ENCODE data around the gene PPM1D.

PPM1D gene

DNA sequence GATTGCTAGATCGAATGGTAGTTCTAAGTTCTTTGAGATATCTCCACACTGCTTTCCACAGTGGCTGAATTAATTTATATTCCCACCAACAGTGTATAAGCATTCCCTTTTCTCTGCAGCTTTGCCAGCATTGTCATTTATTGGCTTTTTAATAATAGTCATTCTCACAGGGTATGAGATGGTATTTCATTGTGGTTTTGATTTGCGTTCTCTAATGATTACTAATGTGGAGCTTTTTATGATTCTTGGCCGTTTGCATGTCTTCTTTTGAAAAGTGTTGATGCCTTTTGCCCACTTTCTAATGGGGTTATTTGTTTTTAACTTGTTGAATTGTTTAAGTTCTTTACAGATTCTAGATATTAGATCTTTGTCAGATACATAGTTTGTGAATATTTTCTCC is 41.1 kb downstream of the PPM1D start:
- DNase-seq (ENCODE audit: low read depth in 2 of 2): no peak
- TF ChIP-seq, protein P1, sequence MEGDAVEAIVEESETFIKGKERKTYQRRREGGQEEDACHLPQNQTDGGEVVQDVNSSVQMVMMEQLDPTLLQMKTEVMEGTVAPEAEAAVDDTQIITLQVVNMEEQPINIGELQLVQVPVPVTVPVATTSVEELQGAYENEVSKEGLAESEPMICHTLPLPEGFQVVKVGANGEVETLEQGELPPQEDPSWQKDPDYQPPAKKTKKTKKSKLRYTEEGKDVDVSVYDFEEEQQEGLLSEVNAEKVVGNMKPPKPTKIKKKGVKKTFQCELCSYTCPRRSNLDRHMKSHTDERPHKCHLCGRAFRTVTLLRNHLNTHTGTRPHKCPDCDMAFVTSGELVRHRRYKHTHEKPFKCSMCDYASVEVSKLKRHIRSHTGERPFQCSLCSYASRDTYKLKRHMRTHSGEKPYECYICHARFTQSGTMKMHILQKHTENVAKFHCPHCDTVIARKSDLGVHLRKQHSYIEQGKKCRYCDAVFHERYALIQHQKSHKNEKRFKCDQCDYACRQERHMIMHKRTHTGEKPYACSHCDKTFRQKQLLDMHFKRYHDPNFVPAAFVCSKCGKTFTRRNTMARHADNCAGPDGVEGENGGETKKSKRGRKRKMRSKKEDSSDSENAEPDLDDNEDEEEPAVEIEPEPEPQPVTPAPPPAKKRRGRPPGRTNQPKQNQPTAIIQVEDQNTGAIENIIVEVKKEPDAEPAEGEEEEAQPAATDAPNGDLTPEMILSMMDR (IDR thresholded peaks at IDR 0.05; ENCODE audit: low read depth, low read length): no peak
- no peak overlapping the region for H3K4me3 ChIP-seq (replicated peaks in 1 of 2; ENCODE audit: low read depth in 2 of 2, low read length in 2 of 2)

GRCh38 chr17:60641810-60642220 is 41.8 kb downstream of the PPM1D start:
- TF ChIP-seq, protein P1 (IDR thresholded peaks at IDR 0.05; ENCODE audit: low read depth, low read length): peak; percentile 39
- DNase-seq (ENCODE audit: low read depth in 2 of 2): peak; percentile 90

GRCh38 chr17:60645918-60646523 is 46.0 kb downstream of the PPM1D start:
- DNase-seq (ENCODE audit: low read depth in 2 of 2): no peak
- no peak overlapping the region for H3K4me3 ChIP-seq (replicated peaks in 1 of 2; ENCODE audit: low read depth in 2 of 2, low read length in 2 of 2)
- TF ChIP-seq, protein P1 (IDR thresholded peaks at IDR 0.05; ENCODE audit: low read depth, low read length): no peak

More at GRCh38 chr17:60641810-60642220, 41.8 kb downstream of the PPM1D start:
- no peak overlapping the region for H3K4me3 ChIP-seq (replicated peaks in 1 of 2; ENCODE audit: low read depth in 2 of 2, low read length in 2 of 2)

GRCh38 chr17:60646701-60647100 is 46.7 kb downstream of the PPM1D start:
- no peak for DNase-seq (ENCODE audit: low read depth in 2 of 2)
- H3K4me3 ChIP-seq (replicated peaks in 1 of 2; ENCODE audit: low read depth in 2 of 2, low read length in 2 of 2): no peak overlapping the region
- TF ChIP-seq, protein P1 (IDR thresholded peaks at IDR 0.05; ENCODE audit: low read depth, low read length): no peak

GRCh38 chr17:60647705-60648104 is 47.7 kb downstream of the PPM1D start:
- no peak overlapping the region for H3K4me3 ChIP-seq (replicated peaks in 1 of 2; ENCODE audit: low read depth in 2 of 2, low read length in 2 of 2)
- no peak for DNase-seq (ENCODE audit: low read depth in 2 of 2)
- TF ChIP-seq, protein P1 (IDR thresholded peaks at IDR 0.05; ENCODE audit: low read depth, low read length): no peak

- DNase-seq (ENCODE audit: low read depth in 2 of 2): no peak
- TF ChIP-seq, protein P1 (IDR thresholded peaks at IDR 0.05; ENCODE audit: low read depth, low read length): no peak
- H3K4me3 ChIP-seq (replicated peaks in 1 of 2; ENCODE audit: low read depth in 2 of 2, low read length in 2 of 2): no peak overlapping the region
Observed at GRCh38 chr17:60652454-60653247, 52.7 kb downstream of the PPM1D start.
